Lower leg skin (tissue), 3 donors: ENCODE data around the gene ESYT2.

Experiments used
- POLR2A ChIP-seq, 2 donors: fragments of 450-650 bp; IDR thresholded peaks; one replicate each; pipeline ENCODE4 v1.6.1; 2016 to 2017; ENCODE audit warnings: antibody characterized with exemption in 2 of 2, mild to moderate bottlenecking in 1 of 2, moderate library complexity in 1 of 2
- TF ChIP-seq, protein P1 (sequence below), 3 donors: fragments of 450-650 bp; IDR thresholded peaks; one replicate each; pipeline ENCODE4 v1.5.1; 2016; ENCODE audit warnings: antibody characterized with exemption in 3 of 3, mild to moderate bottlenecking in 3 of 3, moderate library complexity in 2 of 3

DNA sequence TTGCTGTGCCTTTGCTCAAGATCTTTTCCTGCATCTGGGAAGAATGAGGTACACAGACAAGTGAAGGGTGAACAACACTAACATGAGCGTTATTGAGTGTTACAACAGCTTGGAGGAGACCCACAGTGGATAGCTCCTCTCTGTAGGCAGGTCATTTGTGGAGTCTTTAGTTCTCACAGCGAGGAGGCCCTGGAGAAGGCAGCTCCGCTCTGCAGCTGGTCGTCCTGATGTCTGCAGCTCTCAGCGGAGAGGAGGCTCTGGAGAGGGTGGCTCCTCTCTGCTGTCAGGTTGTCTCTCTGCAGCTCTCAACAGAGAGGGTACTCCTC is 20.1 kb upstream of the ESYT2 start:
- no peak for TF ChIP-seq POLR2A (IDR thresholded peaks at IDR 0.05)
- TF ChIP-seq, protein P1, sequence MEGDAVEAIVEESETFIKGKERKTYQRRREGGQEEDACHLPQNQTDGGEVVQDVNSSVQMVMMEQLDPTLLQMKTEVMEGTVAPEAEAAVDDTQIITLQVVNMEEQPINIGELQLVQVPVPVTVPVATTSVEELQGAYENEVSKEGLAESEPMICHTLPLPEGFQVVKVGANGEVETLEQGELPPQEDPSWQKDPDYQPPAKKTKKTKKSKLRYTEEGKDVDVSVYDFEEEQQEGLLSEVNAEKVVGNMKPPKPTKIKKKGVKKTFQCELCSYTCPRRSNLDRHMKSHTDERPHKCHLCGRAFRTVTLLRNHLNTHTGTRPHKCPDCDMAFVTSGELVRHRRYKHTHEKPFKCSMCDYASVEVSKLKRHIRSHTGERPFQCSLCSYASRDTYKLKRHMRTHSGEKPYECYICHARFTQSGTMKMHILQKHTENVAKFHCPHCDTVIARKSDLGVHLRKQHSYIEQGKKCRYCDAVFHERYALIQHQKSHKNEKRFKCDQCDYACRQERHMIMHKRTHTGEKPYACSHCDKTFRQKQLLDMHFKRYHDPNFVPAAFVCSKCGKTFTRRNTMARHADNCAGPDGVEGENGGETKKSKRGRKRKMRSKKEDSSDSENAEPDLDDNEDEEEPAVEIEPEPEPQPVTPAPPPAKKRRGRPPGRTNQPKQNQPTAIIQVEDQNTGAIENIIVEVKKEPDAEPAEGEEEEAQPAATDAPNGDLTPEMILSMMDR (IDR thresholded peaks at IDR 0.05) = no peak
